GM18951 (cell line): ENCODE results near the gene MANF.

Experiments used
- POLR2A ChIP-seq: IDR thresholded peaks from 4 replicates; pipeline ENCODE4 v1.6.1; 2011; ENCODE audit warnings: mild to moderate bottlenecking; ENCODE audit not compliant: insufficient read length, insufficient read depth; ENCODE audit errors: extremely low read depth
- in situ Hi-C: fragments of 300-500 bp; cut with MboI; formaldehyde crosslinking; loops from one replicate; pipeline ENCODE4 v1.12.0; 2022; ENCODE audit warnings: low sequenced_read_pairs, mixed read lengths, inconsistent platforms; ENCODE audit not compliant: unreplicated experiment

MANF gene

GRCh38 chr3:51357856-51358255 lies 27.2 kb upstream of the MANF start:
- in situ Hi-C loops: no loop called here
- TF ChIP-seq POLR2A: no peak

- no peak for TF ChIP-seq POLR2A
- in situ Hi-C loops: no loop called here
Observed at GRCh38 chr3:51358981-51359380, 26.1 kb upstream of the MANF start.

GRCh38 chr3:51360806-51361205 lies 24.3 kb upstream of the MANF start:
- in situ Hi-C loops: loop anchor here (10.0 kb wide), 1 partner anchor 256 kb away; no protein-coding TSS in a partner anchor
- no peak for TF ChIP-seq POLR2A

GRCh38 chr3:51361746-51362145 lies 23.3 kb upstream of the MANF start:
- in situ Hi-C loops: loop anchor here (10.0 kb wide), 1 partner anchor 257 kb away; no protein-coding TSS in a partner anchor

GRCh38 chr3:51362476-51362875 lies 22.6 kb upstream of the MANF start:
- in situ Hi-C loops: loop anchor here (10.0 kb wide), 1 partner anchor 258 kb away; no protein-coding TSS in a partner anchor
- TF ChIP-seq POLR2A: no peak

More at GRCh38 chr3:51361746-51362145, 23.3 kb upstream of the MANF start:
- TF ChIP-seq POLR2A: no peak

GRCh38 chr3:51368276-51368675 lies 16.8 kb upstream of the MANF start:
- in situ Hi-C loops: loop anchor here (10.0 kb wide), 1 partner anchor 263 kb away; no protein-coding TSS in a partner anchor

GRCh38 chr3:51371943-51372557 lies 13.0 kb upstream of the MANF start:
- in situ Hi-C loops: no loop called here
- TF ChIP-seq POLR2A: no peak

GRCh38 chr3:51373658-51374421 lies 11.3 kb upstream of the MANF start:
- no peak for TF ChIP-seq POLR2A
- in situ Hi-C loops: no loop called here

- TF ChIP-seq POLR2A: no peak
- in situ Hi-C loops: no loop called here
Observed at GRCh38 chr3:51374456-51374855, 10.6 kb upstream of the MANF start.

GRCh38 chr3:51375136-51375535 lies 10.0 kb upstream of the MANF start:
- in situ Hi-C loops: loop anchor here (25.0 kb wide), 1 partner anchor 763 kb away; the partner anchor contains the start of genes CISH and MAPKAPK3
- TF ChIP-seq POLR2A: no peak

GRCh38 chr3:51375571-51375970 lies 9.5 kb upstream of the MANF start:
- in situ Hi-C loops: loop anchor here (25.0 kb wide), 1 partner anchor 763 kb away; the partner anchor contains the start of genes CISH and MAPKAPK3
- TF ChIP-seq POLR2A: no peak

GRCh38 chr3:51378065-51378464 lies 7.0 kb upstream of the MANF start:
- in situ Hi-C loops: loop anchor here (25.0 kb wide), 1 partner anchor 766 kb away; the partner anchor contains the start of genes CISH and MAPKAPK3
- TF ChIP-seq POLR2A: no peak

GRCh38 chr3:51378726-51379125 lies 6.4 kb upstream of the MANF start:
- no peak for TF ChIP-seq POLR2A
- in situ Hi-C loops: loop anchor here (25.0 kb wide), 1 partner anchor 766 kb away; the partner anchor contains the start of genes CISH and MAPKAPK3
